Measurements from ENCODE around the gene MYO16.

The MYO16 gene

DNA sequence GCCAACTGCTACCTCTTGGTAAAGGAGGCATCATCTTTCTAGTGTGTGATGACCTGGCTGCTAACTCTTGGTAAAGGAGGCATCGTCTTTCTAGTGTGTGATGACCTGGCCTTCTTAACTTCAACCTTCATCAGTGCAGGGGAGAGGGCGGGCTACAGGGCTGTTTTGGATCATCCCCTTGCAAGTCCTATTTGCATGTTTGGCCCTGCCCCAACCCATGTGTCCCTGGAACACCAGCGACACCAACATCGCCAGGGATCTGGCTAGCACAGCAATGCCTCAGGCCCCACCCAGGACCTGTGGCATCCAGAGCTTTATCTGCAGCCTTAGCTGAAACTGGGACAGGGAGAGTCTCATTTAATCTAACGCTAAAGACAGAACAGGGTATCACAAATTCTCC, 492.4 kb downstream of the MYO16 start:
- TF ChIP-seq ZNF274 (IDR thresholded peaks at IDR 0.05; ENCODE audit: low read depth, low read length) = no peak
- no peak overlapping the region for H3K4me3 ChIP-seq (ENCODE audit: low read length)

DNA sequence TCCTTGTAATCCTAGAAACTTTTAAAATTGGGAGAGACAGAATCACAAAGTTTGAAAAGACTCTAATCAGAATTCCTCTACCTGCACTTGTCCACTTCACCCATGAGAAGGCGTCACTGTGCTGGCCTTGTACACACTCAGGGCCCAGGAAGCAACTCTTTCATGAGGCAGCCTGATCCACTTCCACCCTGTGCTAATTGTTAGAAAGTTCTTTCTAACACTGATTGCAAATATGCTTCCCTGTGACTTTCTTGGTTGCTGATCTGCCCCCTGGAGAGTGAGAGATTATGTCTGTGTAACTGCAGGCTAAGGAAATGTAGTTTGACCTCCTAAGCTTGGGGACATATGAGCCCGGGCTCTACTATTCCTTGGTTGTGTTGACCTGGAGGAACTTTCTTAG, 494.6 kb downstream of the MYO16 start:
- no peak overlapping the region for H3K4me3 ChIP-seq (ENCODE audit: low read length)
- no peak for TF ChIP-seq ZNF274 (IDR thresholded peaks at IDR 0.05; ENCODE audit: low read depth, low read length)

DNA sequence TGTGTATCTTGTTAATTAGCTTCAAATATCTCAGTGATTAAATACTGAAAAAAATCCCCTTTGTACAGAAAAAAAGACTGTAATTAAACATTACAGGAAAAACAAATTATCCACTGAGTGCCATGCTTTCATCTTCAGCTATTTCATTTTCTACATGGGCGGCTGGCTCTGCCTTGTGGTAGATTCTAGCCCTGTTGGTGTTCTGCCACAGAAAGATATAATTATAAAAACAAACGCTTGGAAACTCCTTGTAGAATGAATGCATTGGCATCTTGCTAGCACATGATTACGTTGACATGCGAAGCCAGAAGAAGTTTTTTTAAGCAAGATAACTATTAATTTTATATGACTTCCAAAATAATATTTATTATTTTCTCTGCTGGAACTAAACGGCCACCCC, 496.8 kb downstream of the MYO16 start:
- H3K4me3 ChIP-seq (ENCODE audit: low read length) = no peak overlapping the region
- no peak for TF ChIP-seq ZNF274 (IDR thresholded peaks at IDR 0.05; ENCODE audit: low read depth, low read length)

DNA sequence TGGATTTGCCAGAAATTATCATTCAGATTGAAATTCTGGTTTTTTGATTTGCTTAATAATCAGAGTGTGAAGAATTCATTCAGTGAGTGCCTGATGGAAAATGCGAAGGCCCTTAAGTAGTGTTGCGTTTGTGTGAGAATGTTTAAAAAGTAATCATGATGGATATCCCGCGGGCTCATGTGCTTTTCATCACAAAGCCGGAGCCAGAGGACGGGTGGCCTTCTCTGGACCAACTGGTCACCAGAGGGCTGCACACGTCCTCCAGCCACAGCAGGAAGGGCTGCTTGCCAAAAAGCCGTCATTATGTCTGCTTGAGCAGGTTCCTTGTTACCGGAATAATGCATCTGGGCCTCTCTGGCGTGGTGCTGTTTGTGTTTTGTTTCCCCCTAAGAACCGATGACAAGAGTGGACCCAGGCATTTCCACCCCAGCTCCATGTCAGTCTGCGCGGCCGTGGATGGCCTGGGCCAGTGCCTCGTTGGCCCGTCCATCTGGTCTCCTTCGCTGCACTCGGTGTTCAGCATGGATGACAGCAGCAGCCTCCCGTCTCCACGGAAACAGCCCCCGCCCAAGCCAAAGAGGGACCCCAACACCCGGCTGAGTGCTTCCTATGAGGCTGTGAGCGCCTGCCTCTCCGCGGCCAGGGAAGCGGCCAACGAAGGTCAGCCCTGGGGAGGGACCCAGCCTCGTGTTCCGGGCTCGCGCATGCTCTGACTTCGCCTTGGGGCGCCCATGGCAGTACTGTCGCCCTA, 497.7 kb downstream of the MYO16 start:
- TF ChIP-seq ZNF274 (IDR thresholded peaks at IDR 0.05; ENCODE audit: low read depth, low read length) = no peak

DNA sequence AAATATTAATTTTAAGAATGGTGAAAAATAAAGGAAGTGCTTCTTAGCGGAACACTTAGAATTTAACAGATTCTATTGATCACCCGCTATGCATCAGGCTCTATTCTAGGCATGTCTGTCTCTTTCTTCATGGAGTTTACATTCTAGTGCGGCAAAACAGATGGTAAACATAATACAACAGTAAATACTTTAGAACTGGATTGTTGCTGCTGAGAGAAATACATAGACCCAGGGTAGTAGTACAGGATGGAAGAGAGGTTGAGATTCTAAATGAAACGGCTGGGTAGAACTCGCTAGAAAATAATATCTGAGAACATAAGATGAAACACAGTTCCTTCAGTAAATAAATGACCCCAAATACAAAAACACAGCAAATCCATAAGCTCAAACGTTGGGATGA, 498.7 kb downstream of the MYO16 start:
- H3K4me3 ChIP-seq (ENCODE audit: low read length) = no peak overlapping the region
- no peak for TF ChIP-seq ZNF274 (IDR thresholded peaks at IDR 0.05; ENCODE audit: low read depth, low read length)

More for the DNA sequence above, 497.7 kb downstream of the MYO16 start:
- H3K4me3 ChIP-seq (ENCODE audit: low read length) = no peak overlapping the region

DNA sequence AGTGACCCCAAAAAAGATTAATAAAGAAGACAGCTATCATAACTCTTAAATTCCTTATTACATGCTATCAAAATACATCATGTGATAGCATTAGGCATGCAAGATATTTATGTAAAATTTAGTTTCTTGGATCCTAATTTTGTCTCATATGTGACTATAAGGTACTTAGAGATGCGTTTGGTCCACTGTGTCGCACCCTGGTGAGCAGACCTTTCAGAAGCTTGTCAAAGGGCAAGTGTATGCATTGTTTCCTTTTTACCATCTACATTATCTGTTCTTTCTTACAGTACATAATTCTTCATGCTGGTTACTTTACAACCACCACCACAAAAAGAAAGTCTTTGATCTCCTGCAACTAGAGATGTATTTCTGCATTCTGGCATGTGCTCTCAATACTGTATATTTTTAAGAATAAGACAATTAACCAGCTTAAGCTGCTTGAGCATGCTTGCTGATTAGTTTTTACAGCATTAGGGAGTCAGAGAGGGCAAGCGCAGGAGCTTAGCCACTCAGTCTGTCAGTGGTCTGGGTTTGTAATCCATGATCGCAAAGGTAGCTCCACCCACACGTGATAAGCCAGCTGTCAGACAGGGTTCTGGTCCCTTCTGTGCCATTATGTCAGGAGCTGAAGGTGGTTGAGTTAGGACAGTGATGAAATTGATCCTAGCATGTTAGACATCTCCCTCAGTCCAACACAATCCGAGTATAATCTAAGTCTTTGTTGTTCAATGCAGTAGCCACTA, 500.9 kb downstream of the MYO16 start:
- no peak for TF ChIP-seq ZNF274 (IDR thresholded peaks at IDR 0.05; ENCODE audit: low read depth, low read length)
- H3K4me3 ChIP-seq (ENCODE audit: low read length) = no peak overlapping the region

DNA sequence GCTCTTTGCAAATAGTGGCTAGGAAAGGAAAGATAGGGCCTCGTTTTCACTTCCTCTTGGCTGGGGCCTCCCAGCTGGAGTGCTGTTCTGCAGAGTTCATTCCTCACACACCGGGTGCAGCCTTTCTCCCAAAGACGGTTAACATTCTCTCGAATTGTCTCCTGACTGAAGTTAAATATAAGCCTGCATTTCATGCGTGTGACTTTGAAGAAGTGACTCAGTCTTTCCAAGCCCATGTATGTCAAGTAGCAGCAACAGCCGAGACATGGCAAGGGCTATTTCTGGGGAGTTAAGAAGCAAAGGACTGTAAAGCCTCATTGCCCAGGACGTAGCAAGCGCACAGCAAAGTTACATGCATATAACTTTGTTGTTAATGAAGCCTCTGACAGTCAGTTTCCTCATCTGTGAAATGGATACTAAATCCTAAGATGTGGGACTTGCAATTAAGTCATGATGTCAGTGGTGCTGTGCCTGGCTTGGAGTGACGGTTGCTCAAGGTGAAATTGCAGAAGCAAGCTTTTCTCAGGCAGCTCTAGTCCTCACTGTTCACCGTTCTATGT, 502.4 kb downstream of the MYO16 start:
- no peak overlapping the region; the same call in 1 of the 2 replicates for H3K4me3 ChIP-seq (ENCODE audit: low read length)

DNA sequence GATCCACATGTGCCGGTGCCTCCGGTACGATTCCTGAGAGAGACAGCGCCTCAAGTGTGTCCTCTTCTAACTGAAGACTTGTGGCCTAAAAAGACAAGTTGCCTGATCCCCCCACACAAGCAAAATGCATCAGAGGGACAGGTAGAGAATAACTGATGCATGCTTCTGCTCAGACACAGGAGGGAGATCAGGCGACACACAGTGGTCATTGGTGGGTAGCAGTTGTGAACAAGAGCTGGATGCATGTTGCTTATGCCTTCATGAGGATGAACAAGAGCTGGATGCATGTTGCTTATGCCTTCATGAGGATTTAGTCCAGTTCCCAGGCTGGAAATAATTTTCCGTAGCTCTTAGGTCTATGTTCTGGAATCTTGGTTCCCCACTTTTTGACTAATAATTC, 505.6 kb downstream of the MYO16 start:
- TF ChIP-seq ZNF274 (IDR thresholded peaks at IDR 0.05; ENCODE audit: low read depth, low read length) = no peak

More for the DNA sequence above, 502.4 kb downstream of the MYO16 start:
- TF ChIP-seq ZNF274 (IDR thresholded peaks at IDR 0.05; ENCODE audit: low read depth, low read length) = no peak

DNA sequence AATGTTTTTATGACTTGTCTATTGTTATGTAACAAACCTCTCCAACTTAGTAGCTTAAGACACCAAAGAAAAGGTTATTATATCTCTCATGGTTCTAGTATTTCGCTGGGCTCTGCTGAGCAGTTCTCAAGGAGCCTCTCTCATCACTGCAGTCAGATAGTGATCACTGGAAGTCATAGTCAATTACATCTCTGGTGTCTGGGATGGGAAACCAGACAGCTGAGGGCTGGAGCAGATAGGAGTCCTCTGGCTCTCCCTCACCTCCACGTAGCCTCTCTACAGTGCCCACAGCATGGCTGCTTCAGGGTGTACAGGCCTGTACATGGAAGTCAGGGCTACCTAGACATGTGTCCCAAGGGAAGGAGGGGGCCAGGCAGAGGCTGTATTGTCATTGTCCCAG, 507.5 kb downstream of the MYO16 start:
- H3K4me3 ChIP-seq (ENCODE audit: low read length) = no peak overlapping the region
- TF ChIP-seq ZNF274 (IDR thresholded peaks at IDR 0.05; ENCODE audit: low read depth, low read length) = no peak

More for the DNA sequence above, 505.6 kb downstream of the MYO16 start:
- no peak overlapping the region for H3K4me3 ChIP-seq (ENCODE audit: low read length)

DNA sequence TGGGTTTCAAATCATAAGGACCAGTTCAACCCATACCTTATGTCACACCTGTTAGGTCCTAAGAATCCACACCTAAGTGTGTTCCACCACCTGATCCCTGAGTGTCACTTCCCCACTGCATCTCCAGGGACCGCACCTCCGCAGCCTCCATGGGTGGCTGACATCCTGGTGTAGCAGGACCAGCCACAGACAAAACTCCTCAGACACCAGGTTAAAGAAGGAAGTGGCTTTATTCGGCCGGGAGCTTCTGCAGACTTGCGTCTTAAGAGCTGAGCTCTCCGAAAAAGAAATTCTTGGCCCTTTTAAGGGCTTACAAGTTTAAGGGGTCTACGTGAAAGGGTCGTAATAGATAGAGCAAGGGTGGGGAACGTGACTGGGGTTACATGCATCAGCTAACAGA, 509.9 kb downstream of the MYO16 start:
- TF ChIP-seq ZNF274 (IDR thresholded peaks at IDR 0.05; ENCODE audit: low read depth, low read length) = no peak
- no peak overlapping the region for H3K4me3 ChIP-seq (ENCODE audit: low read length)

DNA sequence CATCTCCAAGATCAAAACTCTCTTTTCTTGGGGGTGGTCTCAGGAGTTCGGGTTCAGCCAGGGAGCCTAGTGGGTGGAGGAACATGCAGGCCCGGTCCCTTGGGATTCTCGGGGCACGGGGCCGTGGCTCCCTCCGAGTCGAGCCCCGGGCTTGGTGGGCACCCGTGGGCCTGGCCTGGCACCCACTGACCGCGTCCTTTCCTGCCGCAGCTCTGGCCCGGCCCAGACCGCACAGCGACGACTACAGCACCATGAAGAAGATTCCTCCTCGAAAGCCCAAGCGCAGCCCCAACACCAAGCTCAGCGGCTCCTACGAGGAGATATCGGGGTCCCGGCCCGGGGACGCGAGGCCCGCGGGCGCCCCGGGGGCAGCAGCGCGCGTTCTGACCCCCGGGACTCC, 510.6 kb downstream of the MYO16 start:
- no peak overlapping the region for H3K4me3 ChIP-seq (ENCODE audit: low read length)
- TF ChIP-seq ZNF274 (IDR thresholded peaks at IDR 0.05; ENCODE audit: low read depth, low read length) = no peak

DNA sequence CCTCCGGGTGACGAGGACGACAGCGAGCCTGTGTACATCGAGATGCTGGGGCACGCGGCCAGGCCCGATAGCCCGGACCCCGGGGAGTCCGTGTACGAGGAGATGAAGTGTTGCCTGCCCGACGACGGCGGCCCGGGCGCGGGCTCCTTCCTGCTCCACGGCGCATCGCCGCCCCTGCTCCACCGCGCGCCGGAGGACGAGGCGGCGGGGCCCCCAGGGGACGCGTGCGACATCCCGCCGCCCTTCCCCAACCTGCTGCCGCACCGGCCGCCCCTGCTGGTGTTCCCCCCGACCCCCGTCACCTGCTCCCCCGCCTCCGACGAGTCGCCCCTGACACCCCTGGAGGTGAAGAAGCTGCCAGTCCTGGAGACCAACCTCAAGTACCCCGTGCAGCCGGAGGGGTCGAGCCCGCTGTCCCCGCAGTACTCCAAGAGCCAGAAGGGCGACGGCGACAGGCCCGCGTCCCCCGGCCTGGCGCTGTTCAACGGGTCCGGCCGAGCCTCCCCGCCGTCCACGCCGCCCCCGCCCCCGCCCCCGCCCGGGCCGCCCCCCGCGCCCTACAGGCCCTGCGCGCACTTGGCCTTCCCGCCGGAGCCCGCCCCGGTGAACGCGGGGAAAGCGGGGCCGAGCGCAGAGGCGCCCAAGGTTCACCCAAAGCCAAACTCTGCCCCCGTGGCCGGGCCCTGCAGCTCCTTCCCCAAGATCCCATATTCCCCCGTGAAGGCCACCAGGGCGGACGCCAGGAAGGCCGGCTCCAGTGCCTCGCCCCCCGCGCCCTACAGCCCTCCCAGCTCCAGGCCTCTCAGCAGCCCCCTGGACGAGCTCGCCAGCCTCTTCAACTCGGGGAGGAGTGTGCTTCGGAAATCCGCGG, 511.3 kb downstream of the MYO16 start:
- no peak overlapping the region for H3K4me3 ChIP-seq (ENCODE audit: low read length)
- no peak for TF ChIP-seq ZNF274 (IDR thresholded peaks at IDR 0.05; ENCODE audit: low read depth, low read length)

DNA sequence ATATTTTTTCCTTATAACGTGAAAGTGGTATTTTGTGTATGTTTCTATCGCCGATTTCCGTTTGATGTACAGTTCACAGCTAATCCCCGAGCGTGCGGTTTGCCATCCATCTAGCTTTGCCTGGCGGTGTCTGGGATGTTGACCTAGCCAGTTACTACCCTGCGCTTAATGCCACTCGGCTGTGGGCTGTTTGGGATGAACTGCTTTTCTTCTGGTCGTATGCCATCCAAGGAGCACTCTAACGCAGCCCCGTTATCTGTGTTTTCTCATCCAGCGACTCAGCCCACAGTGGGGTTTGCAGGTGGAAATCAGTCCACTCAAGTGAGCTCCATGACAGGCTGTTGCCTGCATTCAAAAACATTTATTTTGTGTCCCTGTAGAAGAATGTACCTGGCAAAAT, 512.3 kb downstream of the MYO16 start:
- no peak overlapping the region for H3K4me3 ChIP-seq (ENCODE audit: low read length)

More for the DNA sequence above, 512.3 kb downstream of the MYO16 start:
- no peak for TF ChIP-seq ZNF274 (IDR thresholded peaks at IDR 0.05; ENCODE audit: low read depth, low read length)

All from GM08714 (cell line).